ENCODE results near the gene PRKAG2.
A peak's percentile ranks its signal among the peaks of the same experiment; 100 is the strongest.

PRKAG2 gene

DNA sequence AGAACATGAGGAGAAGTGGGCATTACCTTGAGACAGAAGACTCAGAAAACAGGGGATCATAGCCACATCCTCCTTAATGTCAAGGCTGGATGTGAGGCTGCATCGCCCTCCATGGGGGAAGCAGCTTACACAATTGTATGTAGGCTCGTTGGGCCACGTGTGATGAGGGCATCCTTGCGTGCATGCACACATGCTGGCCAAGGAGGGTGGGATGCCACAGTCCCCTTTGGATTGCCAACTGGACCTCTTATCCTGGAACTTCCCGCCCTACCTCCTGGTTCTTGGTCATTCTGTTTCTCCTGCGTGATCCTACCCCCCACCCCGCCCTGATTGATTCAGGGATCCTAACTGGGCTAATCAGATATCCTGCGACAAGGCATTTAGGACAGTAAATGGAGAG lies 102.0 kb downstream of the PRKAG2 start:
- Histone ChIP-seq H3K4me1 (ENCODE audit: insufficient read depth, low read length, poor library complexity, severe bottlenecking) (peaks cover 7% of the 10 kb centered on the region), H3K4me3 (ENCODE audit: low read length, poor library complexity, severe bottlenecking) (no peak overlapping the region), H4K20me1 (ENCODE audit: insufficient read depth, low read length, poor library complexity, severe bottlenecking) (no peaks in the 10 kb centered on the region), H2AFZ (ENCODE audit: low read length) (no peak overlapping the region), H3K27me3 (ENCODE audit: insufficient read depth, low read length, poor library complexity, severe bottlenecking) (no peaks in the 10 kb centered on the region), H3K9ac (ENCODE audit: low read depth, low read length, poor library complexity, severe bottlenecking) (no peak overlapping the region), H3K79me2 (ENCODE audit: insufficient read depth, low read length) (no peaks in the 10 kb centered on the region), H3K36me3 (ENCODE audit: insufficient read depth, low read length) (no peaks in the 10 kb centered on the region), H3F3A (ENCODE audit: low read depth) (no peaks in the 10 kb centered on the region), H3K4me2 (ENCODE audit: low read depth, low read length, poor library complexity, severe bottlenecking) (no peak overlapping the region), H3K9me2 (replicated peaks; ENCODE audit: low read depth, low read length) (no peaks in the 10 kb centered on the region), H3K9me3 (ENCODE audit: insufficient read depth, low read depth, low read length) (no peaks in the 10 kb centered on the region)
- TF ChIP-seq, protein P1, sequence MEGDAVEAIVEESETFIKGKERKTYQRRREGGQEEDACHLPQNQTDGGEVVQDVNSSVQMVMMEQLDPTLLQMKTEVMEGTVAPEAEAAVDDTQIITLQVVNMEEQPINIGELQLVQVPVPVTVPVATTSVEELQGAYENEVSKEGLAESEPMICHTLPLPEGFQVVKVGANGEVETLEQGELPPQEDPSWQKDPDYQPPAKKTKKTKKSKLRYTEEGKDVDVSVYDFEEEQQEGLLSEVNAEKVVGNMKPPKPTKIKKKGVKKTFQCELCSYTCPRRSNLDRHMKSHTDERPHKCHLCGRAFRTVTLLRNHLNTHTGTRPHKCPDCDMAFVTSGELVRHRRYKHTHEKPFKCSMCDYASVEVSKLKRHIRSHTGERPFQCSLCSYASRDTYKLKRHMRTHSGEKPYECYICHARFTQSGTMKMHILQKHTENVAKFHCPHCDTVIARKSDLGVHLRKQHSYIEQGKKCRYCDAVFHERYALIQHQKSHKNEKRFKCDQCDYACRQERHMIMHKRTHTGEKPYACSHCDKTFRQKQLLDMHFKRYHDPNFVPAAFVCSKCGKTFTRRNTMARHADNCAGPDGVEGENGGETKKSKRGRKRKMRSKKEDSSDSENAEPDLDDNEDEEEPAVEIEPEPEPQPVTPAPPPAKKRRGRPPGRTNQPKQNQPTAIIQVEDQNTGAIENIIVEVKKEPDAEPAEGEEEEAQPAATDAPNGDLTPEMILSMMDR (conservative IDR thresholded peaks at IDR 0.05; ENCODE audit: low read length), result no peak
- no peak for TF ChIP-seq EZH2phosphoT487 (IDR thresholded peaks at IDR 0.05; ENCODE audit: borderline replicate concordance)

DNA sequence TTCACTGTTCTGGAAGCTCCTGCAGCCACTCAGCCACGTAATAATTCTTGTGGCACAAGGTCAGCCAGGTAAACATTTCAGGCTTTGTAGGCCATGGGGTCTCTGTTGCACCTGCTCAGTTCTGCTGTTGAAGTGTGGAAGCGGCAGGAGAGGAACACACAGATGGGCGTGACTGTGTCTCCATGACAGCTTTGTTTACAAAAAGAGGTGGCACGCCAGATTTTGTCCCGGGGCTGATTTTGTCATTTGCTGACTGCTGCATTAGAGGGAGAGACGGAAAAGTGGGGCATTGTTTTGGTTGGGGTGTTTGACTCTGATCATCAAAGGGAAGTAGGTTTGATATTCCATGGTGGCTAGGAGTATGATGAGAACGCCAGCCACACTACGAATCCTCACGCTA lies 103.1 kb downstream of the PRKAG2 start:
- H2AFZ ChIP-seq (ENCODE audit: low read length), result no peak overlapping the region
- no peaks in the 10 kb centered on the region for H3K9me2 ChIP-seq (replicated peaks; ENCODE audit: low read depth, low read length)
- TF ChIP-seq, protein P1 (conservative IDR thresholded peaks at IDR 0.05; ENCODE audit: low read length), result no peak
- no peak for TF ChIP-seq EZH2phosphoT487 (IDR thresholded peaks at IDR 0.05; ENCODE audit: borderline replicate concordance)
- no peaks in the 10 kb centered on the region for H3K79me2 ChIP-seq (ENCODE audit: insufficient read depth, low read length)
- H3K27me3 ChIP-seq (ENCODE audit: insufficient read depth, low read length, poor library complexity, severe bottlenecking), result no peaks in the 10 kb centered on the region
- peaks cover 2% of the 10 kb centered on the region for H3F3A ChIP-seq (ENCODE audit: low read depth)
- H3K36me3 ChIP-seq (ENCODE audit: insufficient read depth, low read length), result no peaks in the 10 kb centered on the region
- H3K4me2 ChIP-seq (ENCODE audit: low read depth, low read length, poor library complexity, severe bottlenecking), result no peak overlapping the region
- H3K4me3 ChIP-seq (ENCODE audit: low read length, poor library complexity, severe bottlenecking), result no peak overlapping the region
- no peaks in the 10 kb centered on the region for H3K9me3 ChIP-seq (ENCODE audit: insufficient read depth, low read depth, low read length)
- H4K20me1 ChIP-seq (ENCODE audit: insufficient read depth, low read length, poor library complexity, severe bottlenecking), result no peaks in the 10 kb centered on the region
- H3K9ac ChIP-seq (ENCODE audit: low read depth, low read length, poor library complexity, severe bottlenecking), result no peak overlapping the region
- H3K4me1 ChIP-seq (ENCODE audit: insufficient read depth, low read length, poor library complexity, severe bottlenecking), result peaks cover 15% of the 10 kb centered on the region

DNA sequence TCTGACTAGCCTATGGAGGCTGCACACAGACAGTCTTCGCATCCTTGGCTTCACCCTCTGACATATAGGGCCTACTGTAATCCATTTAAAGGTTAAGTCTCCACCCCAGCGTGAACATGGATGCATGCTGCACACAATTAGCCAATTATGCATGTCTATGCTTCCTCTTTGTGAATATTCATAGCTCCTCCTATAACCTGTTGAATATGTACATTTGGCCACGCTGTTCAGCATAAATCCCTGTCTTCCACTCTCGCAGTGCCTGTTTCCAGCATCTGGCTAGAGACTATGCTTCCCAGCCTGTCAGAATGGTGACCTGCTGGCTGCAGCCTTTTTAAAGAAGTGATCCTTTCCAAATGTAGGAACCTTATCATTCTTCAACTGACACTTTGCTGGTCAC lies 106.7 kb downstream of the PRKAG2 start:
- no peaks in the 10 kb centered on the region for H3K36me3 ChIP-seq (ENCODE audit: insufficient read depth, low read length)
- H3K4me1 ChIP-seq (ENCODE audit: insufficient read depth, low read length, poor library complexity, severe bottlenecking), result peaks cover 30% of the 10 kb centered on the region
- H4K20me1 ChIP-seq (ENCODE audit: insufficient read depth, low read length, poor library complexity, severe bottlenecking), result no peaks in the 10 kb centered on the region
- no peaks in the 10 kb centered on the region for H3K9me2 ChIP-seq (replicated peaks; ENCODE audit: low read depth, low read length)
- no peak overlapping the region for H2AFZ ChIP-seq (ENCODE audit: low read length)
- H3K79me2 ChIP-seq (ENCODE audit: insufficient read depth, low read length), result no peaks in the 10 kb centered on the region
- peak overlapping the region; percentile 71 for H3K4me3 ChIP-seq (ENCODE audit: low read length, poor library complexity, severe bottlenecking)
- peak overlapping the region; percentile 74 for H3K4me2 ChIP-seq (ENCODE audit: low read depth, low read length, poor library complexity, severe bottlenecking)
- no peaks in the 10 kb centered on the region for H3K27me3 ChIP-seq (ENCODE audit: insufficient read depth, low read length, poor library complexity, severe bottlenecking)
- H3K9me3 ChIP-seq (ENCODE audit: insufficient read depth, low read depth, low read length), result no peaks in the 10 kb centered on the region
- peak overlapping the region; percentile 77 for H3K9ac ChIP-seq (ENCODE audit: low read depth, low read length, poor library complexity, severe bottlenecking)
- peaks cover 4% of the 10 kb centered on the region for H3F3A ChIP-seq (ENCODE audit: low read depth)
- no peak for TF ChIP-seq EZH2phosphoT487 (IDR thresholded peaks at IDR 0.05; ENCODE audit: borderline replicate concordance)
- TF ChIP-seq, protein P1 (conservative IDR thresholded peaks at IDR 0.05; ENCODE audit: low read length), result no peak
